ENCODE measurements around the gene NLGN4Y. TPM values are rescaled to one million over a fixed set of nuclear protein-coding genes. Genes with fewer than 3 reads are reported as not detected.

NLGN4Y gene
- total RNA-seq, 1 experiment from 2014 or later = not detected

GRCh38 chrY:14871971-14872370, 347.6 kb downstream of the NLGN4Y start:
- H3K18ac ChIP-seq (ENCODE audit: insufficient read length, low read depth, low read length) = no peak overlapping the region
- no peak overlapping the region for H2BK120ac ChIP-seq (ENCODE audit: low read depth, low read length, poor library complexity, severe bottlenecking)
- no peak overlapping the region for H2BK12ac ChIP-seq (ENCODE audit: insufficient read length, low read depth, low read length)
- Mint-ChIP-seq H3K4me3 (no peak overlapping the region), H3K9me3 (no peaks in the 10 kb centered on the region), H3K27me3 (ENCODE audit: low read depth) (no peaks in the 10 kb centered on the region), H3K4me1 (no peaks in the 10 kb centered on the region), H3K36me3 (ENCODE audit: insufficient read depth in 1 of 3, low read depth in 3 of 3) (no peaks in the 10 kb centered on the region), H3K27ac (no peak overlapping the region)
- H2BK15ac ChIP-seq (ENCODE audit: low read depth, low read length) = no peak overlapping the region
- no peak overlapping the region for H4K91ac ChIP-seq (ENCODE audit: insufficient read length, low read depth, low read length)
- no peak overlapping the region for H2AK5ac ChIP-seq (ENCODE audit: insufficient read length, low read length)
- no peak overlapping the region for H3K4ac ChIP-seq (ENCODE audit: low read depth, low read length)
- no peaks in the 10 kb centered on the region for H3K9me3 ChIP-seq (ENCODE audit: control insufficient read depth, low read depth, low read length)
- no peak overlapping the region for H4K8ac ChIP-seq (replicated peaks; ENCODE audit: insufficient read length, low read depth, low read length)
- no peak for DNase-seq
- H3K27ac ChIP-seq (ENCODE audit: insufficient read length, low read depth, low read length) = no peak overlapping the region
- no peaks in the 10 kb centered on the region for H3K79me2 ChIP-seq (ENCODE audit: insufficient read depth, low read length)
- no peaks in the 10 kb centered on the region for H3K79me1 ChIP-seq (ENCODE audit: insufficient read depth, low read depth, low read length, poor library complexity, severe bottlenecking)
- H3K56ac ChIP-seq (ENCODE audit: insufficient read length, low read depth, low read length) = no peak overlapping the region
- no peak overlapping the region for H3K4me2 ChIP-seq (ENCODE audit: insufficient read depth, insufficient read length, low read length)
- H3K9ac ChIP-seq (ENCODE audit: extremely low read depth, insufficient read length, low read length) = no peak overlapping the region
- TF ChIP-seq CTCF (conservative IDR thresholded peaks at IDR 0.05) = no peak
- H4K20me1 ChIP-seq (ENCODE audit: control insufficient read depth, insufficient read depth, insufficient read length) = no peaks in the 10 kb centered on the region
- no peaks in the 10 kb centered on the region for H3K23me2 ChIP-seq (ENCODE audit: insufficient read length, low read depth, low read length, poor library complexity, severe bottlenecking)
- H2BK20ac ChIP-seq (ENCODE audit: low read depth, low read length, poor library complexity, severe bottlenecking) = no peak overlapping the region
- no CpG with 5 or more reads among the region's 2 CpGs for WGBS (ENCODE audit: extremely low coverage, insufficient read length, low lambda C conversion rate)
- H3K23ac ChIP-seq (ENCODE audit: insufficient read length, low read depth, low read length) = no peak overlapping the region
- no peak overlapping the region for H3T11ph ChIP-seq (ENCODE audit: low read length)
- no peak overlapping the region for H2AFZ ChIP-seq (ENCODE audit: low read length)
- H2BK5ac ChIP-seq (ENCODE audit: insufficient read length, low read length) = no peak overlapping the region
- no peaks in the 10 kb centered on the region for H3K27me3 ChIP-seq (ENCODE audit: insufficient read depth, low read length)
- H3K4me1 ChIP-seq (ENCODE audit: insufficient read depth, low read length) = no peaks in the 10 kb centered on the region
- no peak overlapping the region for H3K14ac ChIP-seq (ENCODE audit: insufficient read depth, low read length)
- no peak overlapping the region for H4K5ac ChIP-seq (ENCODE audit: insufficient read length, low read depth, low read length)

All from H9 (cell line).